Activated naive CD8-positive, alpha-beta T cell (primary cell): ENCODE measurements around the gene KAZN.

Experiments used
- H3K27ac Mint-ChIP-seq: one replicate; pipeline ENCODE4 v1.8.0; 2021; ENCODE audit warnings: mixed read lengths
- H3K27me3 Mint-ChIP-seq: one replicate; pipeline ENCODE4 v1.8.0; 2021; ENCODE audit warnings: mixed read lengths
- H3K36me3 Mint-ChIP-seq: one replicate; pipeline ENCODE4 v1.8.0; 2021; ENCODE audit warnings: mixed read lengths
- H3K4me1 Mint-ChIP-seq: one replicate; pipeline ENCODE4 v1.8.0; 2021; ENCODE audit warnings: low read depth, mixed read lengths
- H3K4me3 Mint-ChIP-seq: one replicate; pipeline ENCODE4 v1.8.0; 2021; ENCODE audit warnings: mild to moderate bottlenecking, mixed read lengths
- H3K9me3 Mint-ChIP-seq: one replicate; pipeline ENCODE4 v1.8.0; 2021; ENCODE audit warnings: low read depth, mixed read lengths

Gene KAZN

GRCh38 chr1:14907416-14907815, 308.9 kb downstream of the KAZN start:
- H3K9me3 Mint-ChIP-seq = no peaks in the 10 kb centered on the region
- no peaks in the 10 kb centered on the region for H3K36me3 Mint-ChIP-seq
- no peaks in the 10 kb centered on the region for H3K27me3 Mint-ChIP-seq
- H3K4me1 Mint-ChIP-seq = no peaks in the 10 kb centered on the region
- no peak overlapping the region for H3K27ac Mint-ChIP-seq
- no peak overlapping the region for H3K4me3 Mint-ChIP-seq

- no peaks in the 10 kb centered on the region for H3K36me3 Mint-ChIP-seq
- no peaks in the 10 kb centered on the region for H3K27me3 Mint-ChIP-seq
- no peak overlapping the region for H3K27ac Mint-ChIP-seq
- no peak overlapping the region for H3K4me3 Mint-ChIP-seq
- H3K4me1 Mint-ChIP-seq = no peaks in the 10 kb centered on the region
- no peaks in the 10 kb centered on the region for H3K9me3 Mint-ChIP-seq
Observed at GRCh38 chr1:14909273-14909672, 310.8 kb downstream of the KAZN start.

- H3K27ac Mint-ChIP-seq = no peak overlapping the region
- no peaks in the 10 kb centered on the region for H3K36me3 Mint-ChIP-seq
- H3K9me3 Mint-ChIP-seq = no peaks in the 10 kb centered on the region
- no peak overlapping the region for H3K4me3 Mint-ChIP-seq
- H3K4me1 Mint-ChIP-seq = no peaks in the 10 kb centered on the region
- H3K27me3 Mint-ChIP-seq = no peaks in the 10 kb centered on the region
Observed at GRCh38 chr1:14909920-14910460, 311.5 kb downstream of the KAZN start.

GRCh38 chr1:14910984-14911721, 312.7 kb downstream of the KAZN start:
- Mint-ChIP-seq H3K27ac (no peak overlapping the region), H3K36me3 (no peaks in the 10 kb centered on the region), H3K4me1 (no peaks in the 10 kb centered on the region), H3K9me3 (no peaks in the 10 kb centered on the region), H3K27me3 (no peaks in the 10 kb centered on the region), H3K4me3 (no peak overlapping the region)

GRCh38 chr1:14912839-14913481, 314.5 kb downstream of the KAZN start:
- Mint-ChIP-seq H3K9me3 (no peaks in the 10 kb centered on the region), H3K36me3 (no peaks in the 10 kb centered on the region), H3K4me3 (no peak overlapping the region), H3K27me3 (no peaks in the 10 kb centered on the region), H3K27ac (no peak overlapping the region), H3K4me1 (no peaks in the 10 kb centered on the region)

GRCh38 chr1:14913482-14914177, 315.1 kb downstream of the KAZN start:
- Mint-ChIP-seq H3K4me1 (no peaks in the 10 kb centered on the region), H3K27ac (no peak overlapping the region), H3K4me3 (no peak overlapping the region), H3K27me3 (peaks cover under 1% of the 10 kb centered on the region), H3K36me3 (no peaks in the 10 kb centered on the region), H3K9me3 (no peaks in the 10 kb centered on the region)

- Mint-ChIP-seq H3K9me3 (no peaks in the 10 kb centered on the region), H3K36me3 (no peaks in the 10 kb centered on the region), H3K27ac (no peak overlapping the region), H3K27me3 (peaks cover 2% of the 10 kb centered on the region), H3K4me1 (no peaks in the 10 kb centered on the region), H3K4me3 (no peak overlapping the region)
Observed at GRCh38 chr1:14914351-14914988, 316.0 kb downstream of the KAZN start.

GRCh38 chr1:14915356-14916054, 317.0 kb downstream of the KAZN start:
- Mint-ChIP-seq H3K9me3 (no peaks in the 10 kb centered on the region), H3K27ac (no peak overlapping the region), H3K36me3 (no peaks in the 10 kb centered on the region), H3K4me1 (no peaks in the 10 kb centered on the region), H3K27me3 (peaks cover 2% of the 10 kb centered on the region), H3K4me3 (no peak overlapping the region)

GRCh38 chr1:14919289-14919688, 320.8 kb downstream of the KAZN start:
- Mint-ChIP-seq H3K27me3 (peaks cover 6% of the 10 kb centered on the region), H3K4me3 (no peak overlapping the region), H3K4me1 (peaks cover 3% of the 10 kb centered on the region), H3K9me3 (no peaks in the 10 kb centered on the region), H3K36me3 (no peaks in the 10 kb centered on the region), H3K27ac (no peak overlapping the region)

GRCh38 chr1:14919751-14920150, 321.3 kb downstream of the KAZN start:
- no peaks in the 10 kb centered on the region for H3K9me3 Mint-ChIP-seq
- H3K27ac Mint-ChIP-seq = no peak overlapping the region
- no peak overlapping the region for H3K4me3 Mint-ChIP-seq
- H3K36me3 Mint-ChIP-seq = no peaks in the 10 kb centered on the region
- H3K4me1 Mint-ChIP-seq = peaks cover 3% of the 10 kb centered on the region
- peaks cover 6% of the 10 kb centered on the region for H3K27me3 Mint-ChIP-seq

GRCh38 chr1:14921057-14921456, 322.6 kb downstream of the KAZN start:
- peaks cover 8% of the 10 kb centered on the region for H3K4me1 Mint-ChIP-seq
- peaks cover 17% of the 10 kb centered on the region for H3K27me3 Mint-ChIP-seq
- H3K36me3 Mint-ChIP-seq = no peaks in the 10 kb centered on the region
- H3K9me3 Mint-ChIP-seq = no peaks in the 10 kb centered on the region
- H3K27ac Mint-ChIP-seq = no peak overlapping the region
- no peak overlapping the region for H3K4me3 Mint-ChIP-seq

GRCh38 chr1:14922942-14923726, 324.6 kb downstream of the KAZN start:
- H3K27me3 Mint-ChIP-seq = peaks cover 29% of the 10 kb centered on the region
- H3K4me3 Mint-ChIP-seq = peak overlapping the region; percentile 70
- H3K27ac Mint-ChIP-seq = no peak overlapping the region
- peaks cover 8% of the 10 kb centered on the region for H3K4me1 Mint-ChIP-seq
- H3K36me3 Mint-ChIP-seq = no peaks in the 10 kb centered on the region
- H3K9me3 Mint-ChIP-seq = no peaks in the 10 kb centered on the region

GRCh38 chr1:14923727-14924452, 325.4 kb downstream of the KAZN start:
- Mint-ChIP-seq H3K36me3 (no peaks in the 10 kb centered on the region), H3K9me3 (no peaks in the 10 kb centered on the region), H3K27ac (no peak overlapping the region), H3K27me3 (peaks cover 30% of the 10 kb centered on the region), H3K4me1 (peaks cover 8% of the 10 kb centered on the region), H3K4me3 (peak overlapping the region; percentile 70)
